Brain microvascular endothelial cell (primary cell): ENCODE results near the gene DYSF.
A peak's percentile ranks its signal among the peaks of the same experiment; 100 is the strongest.

Experiments used
- DNase-seq: peaks from one replicate; pipeline ENCODE4 v3.0.0-alpha.2; 2020
- H3K27ac ChIP-seq: fragments of 250-450 bp; sonication (Bioruptor Pico); 2 replicates; pipeline ENCODE4 v1.5.1; 2020; ENCODE audit warnings: mild to moderate bottlenecking, moderate library complexity
- H3K27me3 ChIP-seq: fragments of 250-450 bp; sonication (Bioruptor Pico); replicated peaks from 2 replicates; pipeline ENCODE4 v1.5.1; 2020; ENCODE audit warnings: mild to moderate bottlenecking
- H3K36me3 ChIP-seq: fragments of 250-450 bp; sonication (Bioruptor Pico); replicated peaks from 2 replicates; pipeline ENCODE4 v1.5.1; 2020; ENCODE audit warnings: mild to moderate bottlenecking
- H3K4me3 ChIP-seq: 2 replicates; pipeline ENCODE4 v1.5.1; 2011; ENCODE audit warnings: low read depth, mild to moderate bottlenecking, control low read depth, low read length, moderate library complexity
- CTCF ChIP-seq: IDR thresholded peaks from 2 replicates; pipeline ENCODE4 v1.5.1; 2011; ENCODE audit warnings: low read depth, mild to moderate bottlenecking, moderate library complexity, low read length, control low read depth, inconsistent platforms; ENCODE audit errors: missing control alignments
- in situ Hi-C: cut with HindIII; loops from 2 replicates; pipeline ENCODE4 v1.10.0; 2017; ENCODE audit warnings: low sequenced_read_pairs, low pct_ligation_motif_present

Gene DYSF

GRCh38 chr2:71507476-71507875 lies 54.1 kb downstream of the DYSF start:
- no peaks in the 10 kb centered on the region for H3K27me3 ChIP-seq
- H3K36me3 ChIP-seq, result no peaks in the 10 kb centered on the region
- H3K27ac ChIP-seq, result no peak overlapping the region
- in situ Hi-C loops, result no loop called here
- no peak for TF ChIP-seq CTCF
- no peak overlapping the region for H3K4me3 ChIP-seq
- no peak for DNase-seq

GRCh38 chr2:71510196-71510807 lies 56.9 kb downstream of the DYSF start:
- H3K27ac ChIP-seq, result no peak overlapping the region
- H3K36me3 ChIP-seq, result no peaks in the 10 kb centered on the region
- peak; percentile 96 for TF ChIP-seq CTCF
- peak; percentile 55 for DNase-seq
- H3K27me3 ChIP-seq, result no peaks in the 10 kb centered on the region
- in situ Hi-C loops, result no loop called here
- H3K4me3 ChIP-seq, result no peak overlapping the region

- Histone ChIP-seq H3K36me3 (no peaks in the 10 kb centered on the region), H3K4me3 (no peak overlapping the region), H3K27ac (no peak overlapping the region), H3K27me3 (no peaks in the 10 kb centered on the region)
- no peak for DNase-seq
- in situ Hi-C loops, result no loop called here
- TF ChIP-seq CTCF, result no peak
Measured at GRCh38 chr2:71510938-71511337, 57.6 kb downstream of the DYSF start.

GRCh38 chr2:71511776-71512175 lies 58.4 kb downstream of the DYSF start:
- no peaks in the 10 kb centered on the region for H3K27me3 ChIP-seq
- H3K4me3 ChIP-seq, result no peak overlapping the region
- in situ Hi-C loops, result no loop called here
- H3K36me3 ChIP-seq, result peaks cover 3% of the 10 kb centered on the region
- no peak overlapping the region for H3K27ac ChIP-seq
- DNase-seq, result no peak
- TF ChIP-seq CTCF, result no peak

GRCh38 chr2:71512386-71512785 lies 59.0 kb downstream of the DYSF start:
- peaks cover 5% of the 10 kb centered on the region for H3K36me3 ChIP-seq
- in situ Hi-C loops, result no loop called here
- H3K27me3 ChIP-seq, result no peaks in the 10 kb centered on the region
- no peak overlapping the region for H3K4me3 ChIP-seq
- DNase-seq, result no peak
- no peak for TF ChIP-seq CTCF
- no peak overlapping the region for H3K27ac ChIP-seq

- no peak for DNase-seq
- in situ Hi-C loops, result no loop called here
- no peak for TF ChIP-seq CTCF
- H3K4me3 ChIP-seq, result no peak overlapping the region
- no peak overlapping the region for H3K27ac ChIP-seq
- peaks cover 7% of the 10 kb centered on the region for H3K36me3 ChIP-seq
- no peaks in the 10 kb centered on the region for H3K27me3 ChIP-seq
Measured at GRCh38 chr2:71513096-71513495, 59.7 kb downstream of the DYSF start.
